ENCODE data around the gene TVP23A. TPM values are rescaled to one million over a fixed set of nuclear protein-coding genes. Genes with fewer than 3 reads are reported as not detected.

TVP23A gene
- total and polyA plus RNA-seq, 2 donors (not counting 1 experiment from before 2014, with no cell fraction given), result 0.37 to 3.2 TPM

GRCh38 chr16:10824111-10824893 lies 5.7 kb upstream of the TVP23A start:
- H3K9ac ChIP-seq (ENCODE audit: low read length), result no peak overlapping the region
- ATAC-seq (ENCODE audit: low read depth), result no peak
- no peak overlapping the region for H2AFZ ChIP-seq (ENCODE audit: insufficient read depth, low read depth, low read length, poor library complexity, severe bottlenecking)
- no peaks in the 10 kb centered on the region for H3K27me3 Mint-ChIP-seq
- no peaks in the 10 kb centered on the region for H3K27me3 ChIP-seq (replicated peaks in 1 of 4; ENCODE audit: control extremely low read depth in 1 of 4, control insufficient read depth in 3 of 4, insufficient read depth in 4 of 4, low read length in 3 of 4)
- peaks cover 26% of the 10 kb centered on the region for H3K4me1 Mint-ChIP-seq
- H3K4me3 ChIP-seq (ENCODE audit: control extremely low read depth in 1 of 5, extremely low read depth in 1 of 5, insufficient read depth in 1 of 5, low read depth in 2 of 5, low read length in 4 of 5), result no peak overlapping the region
- peaks cover 0 to 2% of the 10 kb centered on the region in 2 experiments for H3K36me3 ChIP-seq (replicated peaks in 1 of 2; ENCODE audit: control extremely low read depth in 1 of 2, control insufficient read depth in 1 of 2, extremely low read depth in 1 of 2, insufficient read depth in 2 of 2, low read length in 1 of 2)
- no peak for DNase-seq
- H3K4me1 ChIP-seq (ENCODE audit: control insufficient read depth in 2 of 2, insufficient read depth in 2 of 2, low read length in 2 of 2), result peaks cover 22 to 27% of the 10 kb centered on the region in 2 donors
- no peak overlapping the region for H3K4me3 Mint-ChIP-seq
- ChIA-PET POLR2A (interaction anchor here (0.6 to 0.7 kb wide), 4 partner anchors 11 to 1242 kb away, joined by 3 to 9 read pairs (median 4); no protein-coding TSS in a partner anchor), CTCF (interaction anchor here (1.5 kb wide), 1 partner anchor 10 kb away, joined by 3 read pairs; no protein-coding TSS in a partner anchor)
- H4K20me1 ChIP-seq (ENCODE audit: control insufficient read depth, insufficient read depth, low read length, poor library complexity, severe bottlenecking), result no peaks in the 10 kb centered on the region
- no peaks in the 10 kb centered on the region for H3K9me3 Mint-ChIP-seq (ENCODE audit: insufficient read depth)
- H3K4me2 ChIP-seq (replicated peaks; ENCODE audit: low read depth, low read length, poor library complexity, severe bottlenecking), result no peak overlapping the region
- intact Hi-C loops (cut with micrococcal nuclease), result no loop called here
- no peaks in the 10 kb centered on the region for H3K9me3 ChIP-seq (ENCODE audit: control extremely low read depth in 1 of 3, control insufficient read depth in 2 of 3, insufficient read depth in 1 of 3, low read length in 2 of 3)
- H3K27ac ChIP-seq (ENCODE audit: low read length in 2 of 2), result no peak overlapping the region
- TF ChIP-seq, protein P1, sequence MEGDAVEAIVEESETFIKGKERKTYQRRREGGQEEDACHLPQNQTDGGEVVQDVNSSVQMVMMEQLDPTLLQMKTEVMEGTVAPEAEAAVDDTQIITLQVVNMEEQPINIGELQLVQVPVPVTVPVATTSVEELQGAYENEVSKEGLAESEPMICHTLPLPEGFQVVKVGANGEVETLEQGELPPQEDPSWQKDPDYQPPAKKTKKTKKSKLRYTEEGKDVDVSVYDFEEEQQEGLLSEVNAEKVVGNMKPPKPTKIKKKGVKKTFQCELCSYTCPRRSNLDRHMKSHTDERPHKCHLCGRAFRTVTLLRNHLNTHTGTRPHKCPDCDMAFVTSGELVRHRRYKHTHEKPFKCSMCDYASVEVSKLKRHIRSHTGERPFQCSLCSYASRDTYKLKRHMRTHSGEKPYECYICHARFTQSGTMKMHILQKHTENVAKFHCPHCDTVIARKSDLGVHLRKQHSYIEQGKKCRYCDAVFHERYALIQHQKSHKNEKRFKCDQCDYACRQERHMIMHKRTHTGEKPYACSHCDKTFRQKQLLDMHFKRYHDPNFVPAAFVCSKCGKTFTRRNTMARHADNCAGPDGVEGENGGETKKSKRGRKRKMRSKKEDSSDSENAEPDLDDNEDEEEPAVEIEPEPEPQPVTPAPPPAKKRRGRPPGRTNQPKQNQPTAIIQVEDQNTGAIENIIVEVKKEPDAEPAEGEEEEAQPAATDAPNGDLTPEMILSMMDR (IDR thresholded peaks at IDR 0.05), result no peak
- TF ChIP-seq EZH2 (IDR thresholded peaks at IDR 0.05; ENCODE audit: borderline replicate concordance, insufficient read depth, low read depth, low read length, poor library complexity, severe bottlenecking), result no peak
- no peaks in the 10 kb centered on the region for H3K79me2 ChIP-seq (ENCODE audit: control insufficient read depth, insufficient read depth, low read length)
- H3K27ac Mint-ChIP-seq, result no peak overlapping the region
- WGBS (ENCODE audit: insufficient coverage), result 97% methylated on average over 11 of the region's 13 CpGs

GRCh38 chr16:10822702-10823101 lies 4.1 kb upstream of the TVP23A start:
- no peak overlapping the region for H3K4me3 Mint-ChIP-seq
- TF ChIP-seq, protein P1 (IDR thresholded peaks at IDR 0.05), result no peak
- no peak for TF ChIP-seq EZH2 (IDR thresholded peaks at IDR 0.05; ENCODE audit: borderline replicate concordance, insufficient read depth, low read depth, low read length, poor library complexity, severe bottlenecking)
- intact Hi-C loops (cut with micrococcal nuclease), result no loop called here
- H3K27me3 Mint-ChIP-seq, result peaks cover 2% of the 10 kb centered on the region
- 98% methylated on average over 7 of the region's 7 CpGs for WGBS (ENCODE audit: insufficient coverage)
- Histone ChIP-seq H3K9ac (ENCODE audit: low read length) (no peak overlapping the region), H3K27me3 (replicated peaks in 1 of 4; ENCODE audit: control extremely low read depth in 1 of 4, control insufficient read depth in 3 of 4, insufficient read depth in 4 of 4, low read length in 3 of 4) (no peaks in the 10 kb centered on the region), H3K4me1 (ENCODE audit: control insufficient read depth in 2 of 2, insufficient read depth in 2 of 2, low read length in 2 of 2) (peaks cover 8 to 12% of the 10 kb centered on the region in 2 donors), H3K36me3 (replicated peaks in 1 of 2; ENCODE audit: control extremely low read depth in 1 of 2, control insufficient read depth in 1 of 2, extremely low read depth in 1 of 2, insufficient read depth in 2 of 2, low read length in 1 of 2) (peaks cover 0 to 2% of the 10 kb centered on the region in 2 experiments), H2AFZ (ENCODE audit: insufficient read depth, low read depth, low read length, poor library complexity, severe bottlenecking) (no peak overlapping the region), H3K79me2 (ENCODE audit: control insufficient read depth, insufficient read depth, low read length) (no peaks in the 10 kb centered on the region), H3K9me3 (ENCODE audit: control extremely low read depth in 1 of 3, control insufficient read depth in 2 of 3, insufficient read depth in 1 of 3, low read length in 2 of 3) (no peaks in the 10 kb centered on the region), H3K4me3 (ENCODE audit: control extremely low read depth in 1 of 5, extremely low read depth in 1 of 5, insufficient read depth in 1 of 5, low read depth in 2 of 5, low read length in 4 of 5) (no peak overlapping the region), H3K27ac (ENCODE audit: low read length in 2 of 2) (no peak overlapping the region), H3K4me2 (replicated peaks; ENCODE audit: low read depth, low read length, poor library complexity, severe bottlenecking) (no peak overlapping the region), H4K20me1 (ENCODE audit: control insufficient read depth, insufficient read depth, low read length, poor library complexity, severe bottlenecking) (no peaks in the 10 kb centered on the region)
- no peaks in the 10 kb centered on the region for H3K9me3 Mint-ChIP-seq (ENCODE audit: insufficient read depth)
- ChIA-PET POLR2A (no interaction called here), CTCF (no interaction called here)
- peaks cover 14% of the 10 kb centered on the region for H3K4me1 Mint-ChIP-seq
- H3K27ac Mint-ChIP-seq, result no peak overlapping the region
- ATAC-seq (ENCODE audit: low read depth) (no peak), DNase-seq (no peak)
